D721Med (cell line): ENCODE data around the gene ZFYVE27.

Source experiments
- DNase-seq: peaks from one replicate; pipeline ENCODE4 v3.0.0; 2011; ENCODE audit warnings: low spot score; ENCODE audit not compliant: insufficient read length
- FAIRE-seq: peaks from 2 replicates; lab custom pipeline; 2011; peaks lifted over from hg19 to GRCh38; lab: Jason Lieb, UNC
- TF ChIP-seq, protein P1 (sequence below): IDR thresholded peaks from 2 replicates; pipeline ENCODE4 v1.5.1; 2012; ENCODE audit warnings: mild to moderate bottlenecking, control low read depth; ENCODE audit not compliant: insufficient read depth; ENCODE audit errors: missing control alignments

ZFYVE27 gene

DNA sequence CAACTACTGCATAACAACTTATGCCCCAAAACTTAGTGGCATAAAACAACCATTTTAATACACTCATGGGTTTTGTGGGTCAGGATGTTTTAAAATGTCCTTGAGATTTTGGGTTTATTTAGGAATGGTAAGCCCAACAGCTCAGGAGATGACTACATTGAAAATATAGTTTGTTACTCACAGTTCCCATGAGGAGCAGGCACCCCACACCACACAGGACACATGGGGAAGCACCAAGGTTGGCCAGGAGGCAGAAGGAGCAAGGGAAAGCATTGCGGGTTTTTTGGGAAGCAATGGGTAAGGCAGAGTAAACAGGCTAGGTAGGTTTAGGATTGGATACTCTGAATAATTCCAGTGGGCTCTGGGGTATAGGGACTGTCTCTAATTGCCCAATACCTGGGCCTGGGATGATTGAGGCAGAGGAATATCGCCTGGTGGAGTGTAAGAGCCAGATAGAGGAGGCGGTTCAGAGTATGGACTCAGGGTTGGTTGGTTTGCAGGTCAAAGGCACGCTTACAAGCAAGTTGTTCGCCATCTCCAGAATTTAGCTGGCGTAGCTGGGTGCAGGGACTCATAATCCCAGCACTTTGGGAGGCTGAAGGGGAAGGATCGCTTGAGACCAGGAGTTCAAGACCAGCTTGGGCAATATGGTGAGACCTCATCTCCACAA, 33.4 kb upstream of the ZFYVE27 start:
- no peak for DNase-seq
- TF ChIP-seq, protein P1, sequence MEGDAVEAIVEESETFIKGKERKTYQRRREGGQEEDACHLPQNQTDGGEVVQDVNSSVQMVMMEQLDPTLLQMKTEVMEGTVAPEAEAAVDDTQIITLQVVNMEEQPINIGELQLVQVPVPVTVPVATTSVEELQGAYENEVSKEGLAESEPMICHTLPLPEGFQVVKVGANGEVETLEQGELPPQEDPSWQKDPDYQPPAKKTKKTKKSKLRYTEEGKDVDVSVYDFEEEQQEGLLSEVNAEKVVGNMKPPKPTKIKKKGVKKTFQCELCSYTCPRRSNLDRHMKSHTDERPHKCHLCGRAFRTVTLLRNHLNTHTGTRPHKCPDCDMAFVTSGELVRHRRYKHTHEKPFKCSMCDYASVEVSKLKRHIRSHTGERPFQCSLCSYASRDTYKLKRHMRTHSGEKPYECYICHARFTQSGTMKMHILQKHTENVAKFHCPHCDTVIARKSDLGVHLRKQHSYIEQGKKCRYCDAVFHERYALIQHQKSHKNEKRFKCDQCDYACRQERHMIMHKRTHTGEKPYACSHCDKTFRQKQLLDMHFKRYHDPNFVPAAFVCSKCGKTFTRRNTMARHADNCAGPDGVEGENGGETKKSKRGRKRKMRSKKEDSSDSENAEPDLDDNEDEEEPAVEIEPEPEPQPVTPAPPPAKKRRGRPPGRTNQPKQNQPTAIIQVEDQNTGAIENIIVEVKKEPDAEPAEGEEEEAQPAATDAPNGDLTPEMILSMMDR: no peak
- no peak for FAIRE-seq

GRCh38 chr10:97704341-97704740, 32.6 kb upstream of the ZFYVE27 start:
- FAIRE-seq: no peak
- TF ChIP-seq, protein P1: no peak
- no peak for DNase-seq

GRCh38 chr10:97705006-97705670, 31.8 kb upstream of the ZFYVE27 start:
- DNase-seq (no peak), FAIRE-seq (no peak)
- TF ChIP-seq, protein P1: no peak

- TF ChIP-seq, protein P1: no peak
- DNase-seq (no peak), FAIRE-seq (no peak)
Observed at GRCh38 chr10:97707134-97707861, 29.6 kb upstream of the ZFYVE27 start.

GRCh38 chr10:97708167-97708566, 28.8 kb upstream of the ZFYVE27 start:
- DNase-seq (no peak), FAIRE-seq (no peak)
- TF ChIP-seq, protein P1: no peak

DNA sequence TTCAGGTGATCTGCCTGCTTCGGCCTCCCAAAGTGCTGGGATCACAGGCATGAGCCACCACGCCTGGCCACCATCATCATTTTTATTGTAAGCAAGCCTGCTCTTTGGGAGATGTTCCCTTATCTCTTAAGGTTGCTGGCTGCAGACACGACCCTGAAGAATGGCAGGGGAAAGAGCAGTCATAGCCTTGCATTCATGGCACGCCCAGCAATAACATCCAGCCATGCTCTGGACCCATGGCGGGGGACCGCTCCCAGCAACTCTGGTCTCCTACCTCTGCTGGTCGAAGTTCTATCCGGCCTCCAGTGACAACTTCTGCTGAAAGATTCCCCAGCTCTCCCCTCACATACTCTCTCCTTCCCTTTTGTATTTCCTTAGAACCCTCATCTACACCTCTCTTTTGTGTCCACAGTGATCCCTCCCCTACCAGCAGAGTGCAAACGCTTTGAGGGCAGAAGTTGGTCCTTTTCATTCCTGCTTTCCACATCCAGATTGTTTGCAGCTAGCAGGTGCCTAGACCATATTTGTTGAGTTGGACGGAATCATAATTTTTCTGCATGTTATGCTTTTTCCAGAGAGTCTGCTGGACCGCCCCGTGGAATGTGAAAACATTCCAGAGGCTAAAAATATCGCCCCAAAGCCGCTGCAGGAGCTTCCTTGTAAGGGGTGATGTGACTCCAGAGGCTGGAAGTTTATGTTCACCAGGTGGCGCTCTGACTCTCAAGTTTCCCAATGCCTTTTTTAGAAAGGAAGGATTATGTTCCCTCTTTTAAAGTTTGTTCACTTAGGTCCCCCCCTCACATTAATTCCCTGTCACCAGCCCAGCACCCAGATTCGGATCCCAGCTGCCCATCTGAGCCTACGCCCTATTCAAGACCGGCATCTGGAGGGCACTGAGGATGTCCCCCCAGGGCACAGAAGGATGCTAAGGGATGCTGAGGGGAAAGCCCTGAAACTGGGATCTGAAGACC, 27.7 kb upstream of the ZFYVE27 start:
- DNase-seq (no peak), FAIRE-seq (no peak)

More for the DNA sequence above, 27.7 kb upstream of the ZFYVE27 start:
- TF ChIP-seq, protein P1: peak; percentile 64
